Measurements from ENCODE around the gene PTPMT1. TPM values are rescaled to one million over a fixed set of nuclear protein-coding genes. Genes with fewer than 3 reads are reported as not detected.

Gene PTPMT1
- total RNA-seq, 4 donors from 2014 or later: 84.1 to 111 (median 90.1) TPM

GRCh38 chr11:47593934-47594855, 28.8 kb downstream of the PTPMT1 start, which contains the start of gene C1QTNF4:
C1QTNF4 (minus strand) TSS chr11:47594411; CDS start chr11:47590810, 3,601 bp downstream.
- WGBS, 2 donors: 7% methylated on average over 24 to 44 of the region's 48 CpGs
- intact Hi-C loops (cut with DNase I; ENCODE audit: low total_unique reads): no loop called here
- TF ChIP-seq POLR2A (IDR thresholded peaks at IDR 0.05) (no peak), CTCF (IDR thresholded peaks at IDR 0.05) (no peak)
- peak within 1 kb of the TSS; percentile 8 for H3K4me3 ChIP-seq (ENCODE audit: low read depth, poor library complexity, severe bottlenecking)
- DNase-seq (ENCODE audit: low spot score in 2 of 2): no peak

- no peak overlapping the region for H3K4me3 ChIP-seq (ENCODE audit: low read depth, poor library complexity, severe bottlenecking)
- intact Hi-C loops (cut with DNase I; ENCODE audit: low total_unique reads): no loop called here
- 74 to 77% methylated on average over 7 of the region's 7 CpGs for WGBS, 2 donors
- no peak for DNase-seq (ENCODE audit: low spot score in 2 of 2)
- TF ChIP-seq POLR2A (IDR thresholded peaks at IDR 0.05) (no peak), CTCF (IDR thresholded peaks at IDR 0.05) (no peak)
Measured at GRCh38 chr11:47595029-47595428, 29.6 kb downstream of the PTPMT1 start.

- no peak for DNase-seq (ENCODE audit: low spot score in 2 of 2)
- TF ChIP-seq CTCF (IDR thresholded peaks at IDR 0.05): no peak
- no peak for TF ChIP-seq POLR2A (IDR thresholded peaks at IDR 0.05)
- WGBS, 2 donors: 96% methylated on average over 1 of the region's 1 CpG
- intact Hi-C loops (cut with DNase I; ENCODE audit: low total_unique reads): no loop called here
- H3K4me3 ChIP-seq (ENCODE audit: low read depth, poor library complexity, severe bottlenecking): no peak overlapping the region
Measured at GRCh38 chr11:47595967-47596366, 30.6 kb downstream of the PTPMT1 start.

GRCh38 chr11:47599902-47600301, 34.5 kb downstream of the PTPMT1 start:
- no peak for TF ChIP-seq POLR2A (IDR thresholded peaks at IDR 0.05)
- no peak for TF ChIP-seq CTCF (IDR thresholded peaks at IDR 0.05)
- 71 to 72% methylated on average over 4 of the region's 4 CpGs for WGBS, 2 donors

GRCh38 chr11:47603295-47603694, 37.9 kb downstream of the PTPMT1 start:
- DNase-seq (ENCODE audit: low spot score in 2 of 2): no peak
- intact Hi-C loops (cut with DNase I; ENCODE audit: low total_unique reads): no loop called here
- no peak overlapping the region for H3K4me3 ChIP-seq (ENCODE audit: low read depth, poor library complexity, severe bottlenecking)
- no peak for TF ChIP-seq CTCF (IDR thresholded peaks at IDR 0.05)
- no peak for TF ChIP-seq POLR2A (IDR thresholded peaks at IDR 0.05)
- WGBS, 2 donors: 86 to 91% methylated on average over 4 of the region's 4 CpGs

More at GRCh38 chr11:47599902-47600301, 34.5 kb downstream of the PTPMT1 start:
- no peak for DNase-seq (ENCODE audit: low spot score in 2 of 2)
- intact Hi-C loops (cut with DNase I; ENCODE audit: low total_unique reads): no loop called here
- H3K4me3 ChIP-seq (ENCODE audit: low read depth, poor library complexity, severe bottlenecking): no peak overlapping the region
